Measurements from ENCODE around the gene SZT2. TPM values are rescaled to one million over a fixed set of nuclear protein-coding genes. Genes with fewer than 3 reads are reported as not detected.
A peak's percentile ranks its signal among the peaks of the same experiment; 100 is the strongest.

Gene SZT2
- total RNA-seq, 1 donor from 2014 or later: 39.4 TPM

DNA sequence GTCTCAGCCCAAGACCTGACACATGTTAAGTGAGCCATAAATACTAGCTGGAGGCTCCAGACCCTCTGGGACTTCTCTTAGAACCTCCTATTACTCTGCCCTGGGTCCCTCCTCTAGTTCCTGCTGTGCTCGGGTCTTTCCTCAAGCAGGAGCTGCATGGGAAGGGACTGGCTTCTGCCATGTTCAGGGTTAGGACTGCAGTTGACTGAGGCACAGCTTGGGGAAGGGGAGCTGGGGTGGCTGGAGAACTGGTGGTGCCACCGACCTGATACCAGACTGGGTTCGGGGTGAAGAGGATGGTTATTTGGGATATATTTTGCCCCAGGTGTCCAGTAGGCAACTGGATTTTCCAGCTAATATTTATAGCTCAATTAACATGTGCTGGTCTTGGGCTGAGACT lies 48.3 kb downstream of the SZT2 start:
- peaks cover 28% of the 10 kb centered on the region for H3K4me1 Mint-ChIP-seq
- no peak for DNase-seq (ENCODE audit: low read depth, low spot score)
- H3K4me3 Mint-ChIP-seq: no peak overlapping the region
- H3K27me3 Mint-ChIP-seq (ENCODE audit: low read depth): no peaks in the 10 kb centered on the region
- peaks cover 5% of the 10 kb centered on the region for H3K36me3 Mint-ChIP-seq (ENCODE audit: low read depth)
- no peak overlapping the region for H3K27ac Mint-ChIP-seq (ENCODE audit: unreplicated experiment)
- TF ChIP-seq, protein P1, sequence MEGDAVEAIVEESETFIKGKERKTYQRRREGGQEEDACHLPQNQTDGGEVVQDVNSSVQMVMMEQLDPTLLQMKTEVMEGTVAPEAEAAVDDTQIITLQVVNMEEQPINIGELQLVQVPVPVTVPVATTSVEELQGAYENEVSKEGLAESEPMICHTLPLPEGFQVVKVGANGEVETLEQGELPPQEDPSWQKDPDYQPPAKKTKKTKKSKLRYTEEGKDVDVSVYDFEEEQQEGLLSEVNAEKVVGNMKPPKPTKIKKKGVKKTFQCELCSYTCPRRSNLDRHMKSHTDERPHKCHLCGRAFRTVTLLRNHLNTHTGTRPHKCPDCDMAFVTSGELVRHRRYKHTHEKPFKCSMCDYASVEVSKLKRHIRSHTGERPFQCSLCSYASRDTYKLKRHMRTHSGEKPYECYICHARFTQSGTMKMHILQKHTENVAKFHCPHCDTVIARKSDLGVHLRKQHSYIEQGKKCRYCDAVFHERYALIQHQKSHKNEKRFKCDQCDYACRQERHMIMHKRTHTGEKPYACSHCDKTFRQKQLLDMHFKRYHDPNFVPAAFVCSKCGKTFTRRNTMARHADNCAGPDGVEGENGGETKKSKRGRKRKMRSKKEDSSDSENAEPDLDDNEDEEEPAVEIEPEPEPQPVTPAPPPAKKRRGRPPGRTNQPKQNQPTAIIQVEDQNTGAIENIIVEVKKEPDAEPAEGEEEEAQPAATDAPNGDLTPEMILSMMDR (conservative IDR thresholded peaks at IDR 0.05): no peak
- H3K9me3 Mint-ChIP-seq: no peaks in the 10 kb centered on the region

- H3K27me3 Mint-ChIP-seq (ENCODE audit: low read depth): no peaks in the 10 kb centered on the region
- DNase-seq (ENCODE audit: low read depth, low spot score): no peak
- H3K4me3 Mint-ChIP-seq: peak overlapping the region; percentile 34
- H3K9me3 Mint-ChIP-seq: no peaks in the 10 kb centered on the region
- peaks cover 28% of the 10 kb centered on the region for H3K4me1 Mint-ChIP-seq
- TF ChIP-seq, protein P1 (conservative IDR thresholded peaks at IDR 0.05): no peak
- peaks cover 5% of the 10 kb centered on the region for H3K36me3 Mint-ChIP-seq (ENCODE audit: low read depth)
- no peak overlapping the region for H3K27ac Mint-ChIP-seq (ENCODE audit: unreplicated experiment)
These were observed 48.9 kb downstream of the SZT2 start for GRCh38 chr1:43438576-43438952.

DNA sequence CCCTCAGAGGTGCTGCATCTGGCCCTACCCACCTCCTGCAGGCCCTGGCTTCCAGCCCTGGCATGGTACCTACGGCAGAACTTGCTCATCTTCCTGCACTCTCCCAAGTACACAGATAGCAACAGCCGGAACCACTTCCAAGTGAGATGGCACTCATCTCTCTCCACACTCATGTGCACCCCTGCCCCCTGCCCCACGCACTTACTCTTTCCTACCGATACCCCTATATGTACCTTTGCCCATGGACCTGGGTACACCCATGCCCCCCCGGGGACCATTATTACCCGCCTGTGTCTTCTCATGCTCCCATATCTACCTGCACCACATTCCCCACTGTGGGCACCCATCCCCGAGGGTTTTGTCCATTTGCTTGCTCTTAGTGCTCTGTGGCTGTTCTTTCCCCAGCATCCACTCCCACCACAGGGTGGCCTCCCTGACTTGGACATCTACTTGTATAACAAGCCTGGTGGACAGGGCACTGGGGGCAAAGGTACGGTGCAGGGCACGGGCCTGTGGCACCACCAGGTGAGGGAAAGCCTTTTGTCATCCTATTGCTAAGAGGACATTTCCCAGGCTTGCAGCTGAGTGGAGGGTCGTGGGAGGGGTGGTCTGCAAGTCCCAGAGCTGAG lies 49.4 kb downstream of the SZT2 start:
- Mint-ChIP-seq H3K4me1 (peaks cover 28% of the 10 kb centered on the region), H3K27ac (ENCODE audit: unreplicated experiment) (no peak overlapping the region), H3K36me3 (ENCODE audit: low read depth) (peaks cover 2% of the 10 kb centered on the region)

GRCh38 chr1:43439781-43440180 lies 50.1 kb downstream of the SZT2 start:
- no peak overlapping the region for H3K4me3 Mint-ChIP-seq
- H3K27ac Mint-ChIP-seq (ENCODE audit: unreplicated experiment): no peak overlapping the region
- no peaks in the 10 kb centered on the region for H3K9me3 Mint-ChIP-seq
- H3K27me3 Mint-ChIP-seq (ENCODE audit: low read depth): no peaks in the 10 kb centered on the region
- peaks cover 26% of the 10 kb centered on the region for H3K4me1 Mint-ChIP-seq
- peaks cover 2% of the 10 kb centered on the region for H3K36me3 Mint-ChIP-seq (ENCODE audit: low read depth)
- TF ChIP-seq, protein P1 (conservative IDR thresholded peaks at IDR 0.05): no peak
- no peak for DNase-seq (ENCODE audit: low read depth, low spot score)

More for the DNA sequence above, 49.4 kb downstream of the SZT2 start:
- Mint-ChIP-seq H3K4me3 (peak overlapping the region; percentile 34), H3K27me3 (ENCODE audit: low read depth) (no peaks in the 10 kb centered on the region), H3K9me3 (no peaks in the 10 kb centered on the region)
- TF ChIP-seq, protein P1 (conservative IDR thresholded peaks at IDR 0.05): no peak
- no peak for DNase-seq (ENCODE audit: low read depth, low spot score)

DNA sequence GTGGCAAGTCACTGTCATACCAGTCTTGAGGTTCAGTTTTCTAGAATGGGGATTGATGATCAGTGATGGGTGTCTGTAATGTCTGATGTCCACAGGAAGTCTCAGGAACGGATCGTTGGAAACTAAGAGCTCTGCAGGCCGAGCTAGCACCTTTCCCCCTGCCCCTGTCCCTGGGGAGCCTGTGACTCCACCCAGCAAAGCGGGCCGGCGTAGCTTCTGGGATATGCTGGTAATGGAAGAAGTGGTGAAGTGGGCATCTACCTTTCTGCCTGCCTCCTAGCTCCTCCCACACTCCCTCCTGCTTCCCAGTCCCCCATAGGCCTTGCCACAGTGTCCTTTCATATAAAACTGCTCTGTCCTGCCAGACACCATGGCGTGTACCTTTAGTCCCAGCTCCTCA lies 50.7 kb downstream of the SZT2 start:
- no peak for DNase-seq (ENCODE audit: low read depth, low spot score)
- Mint-ChIP-seq H3K36me3 (ENCODE audit: low read depth) (peaks cover 2% of the 10 kb centered on the region), H3K4me1 (peaks cover 20% of the 10 kb centered on the region), H3K4me3 (no peak overlapping the region), H3K27me3 (ENCODE audit: low read depth) (no peaks in the 10 kb centered on the region), H3K27ac (ENCODE audit: unreplicated experiment) (peak overlapping the region; percentile 58), H3K9me3 (no peaks in the 10 kb centered on the region)
- TF ChIP-seq, protein P1 (conservative IDR thresholded peaks at IDR 0.05): no peak
